ENCODE measurements around the gene THSD4.

GRCh38 chr15:71316911-71317310 lies 201.6 kb downstream of the THSD4 start:
- TF ChIP-seq POLR2A (IDR thresholded peaks at IDR 0.05; ENCODE audit: low read depth, low read length), result no peak
- no peak for TF ChIP-seq POLR2AphosphoS5 (IDR thresholded peaks at IDR 0.05; ENCODE audit: low read depth, low read length)
